HT-29 (cell line): Measurements from ENCODE around the gene AOPEP. TPM values are rescaled to one million over a fixed set of nuclear protein-coding genes. Genes with fewer than 3 reads are reported as not detected.

Source experiments
- DNase-seq: peaks from one replicate; pipeline ENCODE4 v3.0.0-alpha.2; 2015; ENCODE audit warnings: low spot score
- total RNA-seq: library from RNA; depleted of rRNA; stranded (reverse); fragments of >200 nt; shearing (Covaris generic); gene quantifications from 2 replicates; pipeline ENCODE4 v1.2.3, GENCODE V29; 2014

The AOPEP gene
- total RNA-seq, 1 experiment from 2014 or later, result 19.9 TPM

GRCh38 chr9:94915476-94916450 is 189.3 kb downstream of the AOPEP start:
- DNase-seq, result no peak

GRCh38 chr9:94916956-94917355 is 190.5 kb downstream of the AOPEP start:
- peak; percentile 48 for DNase-seq

GRCh38 chr9:94918038-94918753 is 191.7 kb downstream of the AOPEP start:
- DNase-seq, result peak; percentile 56

- peak; percentile 91 for DNase-seq
Measured at GRCh38 chr9:94919376-94920098, 193.0 kb downstream of the AOPEP start.

- DNase-seq, result peak; percentile 73
Measured at GRCh38 chr9:94920420-94921091, 194.1 kb downstream of the AOPEP start.

- DNase-seq, result peak; percentile 65
Measured at GRCh38 chr9:94921092-94921471, 194.6 kb downstream of the AOPEP start.

- DNase-seq, result no peak
Measured at GRCh38 chr9:94921656-94922055, 195.2 kb downstream of the AOPEP start.

- DNase-seq, result peak; percentile 67
Measured at GRCh38 chr9:94922098-94922607, 195.7 kb downstream of the AOPEP start.

- no peak for DNase-seq
Measured at GRCh38 chr9:94922691-94923107, 196.2 kb downstream of the AOPEP start.

- DNase-seq, result no peak
Measured at GRCh38 chr9:94923326-94924089, 197.0 kb downstream of the AOPEP start.

- DNase-seq, result peak; percentile 69
Measured at GRCh38 chr9:94925751-94926430, 199.4 kb downstream of the AOPEP start.

GRCh38 chr9:94926431-94926800 is 199.9 kb downstream of the AOPEP start:
- DNase-seq, result no peak

- no peak for DNase-seq
Measured at GRCh38 chr9:94927048-94927761, 200.7 kb downstream of the AOPEP start.

- DNase-seq, result no peak
Measured at GRCh38 chr9:94927762-94928670, 201.5 kb downstream of the AOPEP start.

GRCh38 chr9:94928691-94929368 is 202.3 kb downstream of the AOPEP start:
- DNase-seq, result no peak

GRCh38 chr9:94929369-94929756 is 202.9 kb downstream of the AOPEP start:
- no peak for DNase-seq

GRCh38 chr9:94931036-94931633 is 204.6 kb downstream of the AOPEP start:
- DNase-seq, result no peak
